Measurements from ENCODE around the gene NRL.
A peak's percentile ranks its signal among the peaks of the same experiment; 100 is the strongest.

- TF ChIP-seq, protein P1, sequence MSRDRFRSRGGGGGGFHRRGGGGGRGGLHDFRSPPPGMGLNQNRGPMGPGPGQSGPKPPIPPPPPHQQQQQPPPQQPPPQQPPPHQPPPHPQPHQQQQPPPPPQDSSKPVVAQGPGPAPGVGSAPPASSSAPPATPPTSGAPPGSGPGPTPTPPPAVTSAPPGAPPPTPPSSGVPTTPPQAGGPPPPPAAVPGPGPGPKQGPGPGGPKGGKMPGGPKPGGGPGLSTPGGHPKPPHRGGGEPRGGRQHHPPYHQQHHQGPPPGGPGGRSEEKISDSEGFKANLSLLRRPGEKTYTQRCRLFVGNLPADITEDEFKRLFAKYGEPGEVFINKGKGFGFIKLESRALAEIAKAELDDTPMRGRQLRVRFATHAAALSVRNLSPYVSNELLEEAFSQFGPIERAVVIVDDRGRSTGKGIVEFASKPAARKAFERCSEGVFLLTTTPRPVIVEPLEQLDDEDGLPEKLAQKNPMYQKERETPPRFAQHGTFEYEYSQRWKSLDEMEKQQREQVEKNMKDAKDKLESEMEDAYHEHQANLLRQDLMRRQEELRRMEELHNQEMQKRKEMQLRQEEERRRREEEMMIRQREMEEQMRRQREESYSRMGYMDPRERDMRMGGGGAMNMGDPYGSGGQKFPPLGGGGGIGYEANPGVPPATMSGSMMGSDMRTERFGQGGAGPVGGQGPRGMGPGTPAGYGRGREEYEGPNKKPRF (IDR thresholded peaks at IDR 0.05; ENCODE audit: low read depth, low read length): no peak
- TF ChIP-seq, protein P2, sequence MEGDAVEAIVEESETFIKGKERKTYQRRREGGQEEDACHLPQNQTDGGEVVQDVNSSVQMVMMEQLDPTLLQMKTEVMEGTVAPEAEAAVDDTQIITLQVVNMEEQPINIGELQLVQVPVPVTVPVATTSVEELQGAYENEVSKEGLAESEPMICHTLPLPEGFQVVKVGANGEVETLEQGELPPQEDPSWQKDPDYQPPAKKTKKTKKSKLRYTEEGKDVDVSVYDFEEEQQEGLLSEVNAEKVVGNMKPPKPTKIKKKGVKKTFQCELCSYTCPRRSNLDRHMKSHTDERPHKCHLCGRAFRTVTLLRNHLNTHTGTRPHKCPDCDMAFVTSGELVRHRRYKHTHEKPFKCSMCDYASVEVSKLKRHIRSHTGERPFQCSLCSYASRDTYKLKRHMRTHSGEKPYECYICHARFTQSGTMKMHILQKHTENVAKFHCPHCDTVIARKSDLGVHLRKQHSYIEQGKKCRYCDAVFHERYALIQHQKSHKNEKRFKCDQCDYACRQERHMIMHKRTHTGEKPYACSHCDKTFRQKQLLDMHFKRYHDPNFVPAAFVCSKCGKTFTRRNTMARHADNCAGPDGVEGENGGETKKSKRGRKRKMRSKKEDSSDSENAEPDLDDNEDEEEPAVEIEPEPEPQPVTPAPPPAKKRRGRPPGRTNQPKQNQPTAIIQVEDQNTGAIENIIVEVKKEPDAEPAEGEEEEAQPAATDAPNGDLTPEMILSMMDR (IDR thresholded peaks at IDR 0.05 in 2 of 3, conservative IDR thresholded peaks at IDR 0.05 in 1 of 3; ENCODE audit: insufficient read depth in 2 of 3, low read depth in 1 of 3, low read length in 3 of 3): no peak
- TF ChIP-seq, protein P3, sequence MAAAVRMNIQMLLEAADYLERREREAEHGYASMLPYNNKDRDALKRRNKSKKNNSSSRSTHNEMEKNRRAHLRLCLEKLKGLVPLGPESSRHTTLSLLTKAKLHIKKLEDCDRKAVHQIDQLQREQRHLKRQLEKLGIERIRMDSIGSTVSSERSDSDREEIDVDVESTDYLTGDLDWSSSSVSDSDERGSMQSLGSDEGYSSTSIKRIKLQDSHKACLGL (CRISPR knock-in tag; IDR thresholded peaks at IDR 0.05; ENCODE audit: borderline replicate concordance, poor library complexity, severe bottlenecking): no peak
- TF ChIP-seq SREBF2 (CRISPR knock-in tag; IDR thresholded peaks at IDR 0.05) (no peak), HNRNPH1 (optimal IDR thresholded peaks at IDR 0.05; ENCODE audit: low read depth, low read length) (no peak), USF2 (CRISPR knock-in tag; IDR thresholded peaks at IDR 0.05) (no peak), SNRNP70 (optimal IDR thresholded peaks at IDR 0.05; ENCODE audit: low read depth, low read length) (no peak), EP300 (IDR thresholded peaks at IDR 0.05; ENCODE audit: low read length) (no peak), NFIC (IDR thresholded peaks at IDR 0.05) (peak; percentile 87), ZNF184 (CRISPR knock-in tag; IDR thresholded peaks at IDR 0.05) (no peak), ILK (tag; IDR thresholded peaks at IDR 0.05; ENCODE audit: borderline replicate concordance, low read depth) (no peak), PYGO2 (tag; IDR thresholded peaks at IDR 0.05) (no peak), ZNF384 (IDR thresholded peaks at IDR 0.05; ENCODE audit: low read depth, low read length) (no peak), NCOA6 (IDR thresholded peaks at IDR 0.05) (no peak)
These were observed 74.1 kb downstream of the NRL start for GRCh38 chr14:24040692-24041091.
